HG03575 (cell line): ENCODE measurements around the gene SMIM38.

Experiments used
- ATAC-seq: cut with Tn5 transposase; IDR thresholded peaks from one replicate; pipeline ENCODE4 v1.9.1; 2021; ENCODE audit not compliant: unreplicated experiment, insufficient number of reproducible peaks, low FRiP score; ENCODE audit errors: extremely low read depth

The SMIM38 gene

DNA sequence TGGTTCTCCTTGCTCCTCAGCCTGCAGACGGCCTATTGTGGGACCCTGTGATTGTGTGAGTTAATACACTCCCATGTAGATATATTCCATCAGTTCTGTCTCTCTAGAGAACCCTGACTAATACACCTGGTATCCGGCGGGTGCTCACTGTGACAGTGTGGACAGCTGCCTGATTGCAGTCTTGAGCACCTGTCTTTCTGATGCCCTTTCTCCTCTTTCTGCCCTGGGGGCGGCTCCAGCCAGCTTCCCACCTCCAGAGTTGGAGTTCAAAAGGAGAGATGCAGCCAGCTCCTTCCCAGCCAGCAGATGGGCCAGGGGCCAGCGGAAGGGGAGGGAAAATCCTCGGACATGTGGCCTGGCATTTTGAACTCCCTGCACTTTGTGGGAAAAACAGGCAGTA lies 15.0 kb downstream of the SMIM38 start:
- ATAC-seq = no peak

- ATAC-seq = no peak
Measured at GRCh38 chr11:69171476-69172240, 15.9 kb downstream of the SMIM38 start.

- ATAC-seq = no peak
Measured at GRCh38 chr11:69172674-69173073, 16.9 kb downstream of the SMIM38 start.

DNA sequence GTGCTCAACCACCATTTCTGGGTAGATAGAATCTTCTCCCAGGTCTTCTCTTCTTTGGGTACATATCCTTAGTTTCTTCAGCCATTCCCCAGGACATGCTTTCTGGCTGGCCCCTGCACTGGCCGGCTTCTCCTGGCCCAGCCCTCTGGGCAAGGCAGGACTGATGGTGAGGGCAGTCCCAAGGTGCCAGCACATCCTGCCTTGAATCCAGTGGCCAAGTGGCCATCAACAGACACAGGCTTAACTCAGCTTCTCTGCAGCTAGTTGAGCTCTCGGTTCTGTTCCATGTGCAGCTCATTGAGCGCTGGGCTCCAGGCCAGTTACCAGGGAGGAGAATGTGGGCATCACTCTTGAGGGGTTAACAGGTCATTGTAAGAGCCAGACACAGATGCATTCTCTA lies 17.6 kb downstream of the SMIM38 start:
- no peak for ATAC-seq

DNA sequence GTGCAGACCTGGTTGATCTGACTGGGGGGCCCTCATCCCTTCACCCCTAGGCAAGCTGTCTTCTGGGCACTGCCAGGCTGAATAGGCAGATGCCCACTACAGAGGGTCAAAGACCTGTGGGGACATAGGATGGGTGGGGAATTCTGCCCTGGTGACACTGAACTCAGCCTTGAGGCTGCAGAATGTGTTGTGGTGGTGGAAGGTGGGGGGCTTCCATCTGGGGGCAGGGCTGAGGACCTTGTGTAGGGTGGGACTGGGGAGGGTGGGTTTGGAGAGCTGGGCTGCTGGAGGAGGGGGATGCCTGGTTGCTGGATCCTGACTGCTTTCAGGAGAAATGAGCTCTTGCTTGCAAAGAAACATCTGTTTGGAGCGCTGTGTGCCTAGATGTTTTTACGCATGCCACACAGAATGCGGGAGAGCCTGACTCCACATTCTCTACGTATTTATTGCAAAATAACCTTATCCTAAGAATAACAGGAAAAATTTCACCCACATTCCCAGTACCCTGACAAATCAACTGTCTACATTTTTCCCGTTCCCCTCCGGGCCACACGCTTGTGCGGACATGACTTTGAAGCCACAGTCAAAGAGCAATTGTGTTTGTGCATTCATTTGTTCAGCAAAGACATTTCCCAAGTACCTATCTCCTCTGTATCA lies 18.3 kb downstream of the SMIM38 start:
- no peak for ATAC-seq

DNA sequence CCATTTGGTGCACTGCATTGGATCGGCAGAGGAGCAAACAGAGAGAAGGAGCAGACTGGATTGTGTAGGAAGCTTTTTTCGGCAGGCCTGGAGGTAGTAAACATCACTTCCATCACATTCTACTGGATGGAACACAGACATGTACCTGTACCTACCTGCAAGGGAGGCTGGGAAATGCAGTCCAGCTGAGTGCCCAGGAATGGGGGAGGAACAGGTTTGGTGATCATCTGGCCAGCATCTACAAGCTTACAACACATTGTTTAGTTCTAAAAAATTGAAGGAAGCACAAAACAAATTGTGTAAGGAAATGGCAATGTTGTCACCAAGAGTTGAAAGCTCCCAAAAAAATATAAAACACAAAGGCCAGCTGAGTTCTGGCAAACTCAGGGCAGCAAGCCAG lies 19.1 kb downstream of the SMIM38 start:
- ATAC-seq = no peak

GRCh38 chr11:69178819-69179482 lies 23.2 kb downstream of the SMIM38 start:
- no peak for ATAC-seq

DNA sequence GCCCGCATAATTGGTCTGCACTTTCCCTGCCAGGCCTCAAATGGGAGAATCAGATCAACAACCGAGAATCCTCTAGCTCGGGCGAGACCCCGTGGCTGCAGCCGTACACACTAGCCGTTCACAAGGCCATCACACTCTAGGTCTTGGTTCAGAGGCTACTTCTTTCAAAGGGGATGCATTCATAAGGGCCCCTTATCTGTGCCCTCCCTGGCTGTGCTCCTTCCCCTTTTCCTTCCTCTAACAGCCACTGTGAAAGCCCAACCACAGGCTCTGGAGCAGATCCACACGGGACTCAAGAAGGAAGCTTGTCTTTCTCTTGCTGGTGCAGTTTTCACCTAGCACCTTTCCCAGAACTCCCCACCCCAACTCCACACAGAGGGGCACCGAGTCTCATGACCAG lies 24.5 kb downstream of the SMIM38 start:
- no peak for ATAC-seq

DNA sequence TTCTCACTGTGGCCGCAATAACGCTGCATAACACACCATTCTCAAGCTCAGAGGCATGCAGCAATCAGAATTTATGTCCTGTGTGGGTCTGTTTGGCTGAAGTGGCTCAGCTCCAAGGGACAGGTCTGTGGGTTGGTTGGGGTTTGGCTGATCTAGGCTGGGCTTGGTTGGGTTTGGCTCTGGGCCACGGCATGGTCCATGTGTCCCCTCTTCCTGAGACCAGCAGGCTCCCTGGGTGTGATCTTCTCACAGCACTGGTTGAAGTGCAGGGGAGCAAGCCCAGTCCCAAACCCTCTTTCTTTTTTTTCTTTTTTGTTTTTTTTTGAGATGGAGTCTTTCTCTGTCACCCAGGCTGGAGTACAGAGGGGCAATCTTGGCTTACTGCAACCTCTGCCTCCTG lies 25.0 kb downstream of the SMIM38 start:
- no peak for ATAC-seq

DNA sequence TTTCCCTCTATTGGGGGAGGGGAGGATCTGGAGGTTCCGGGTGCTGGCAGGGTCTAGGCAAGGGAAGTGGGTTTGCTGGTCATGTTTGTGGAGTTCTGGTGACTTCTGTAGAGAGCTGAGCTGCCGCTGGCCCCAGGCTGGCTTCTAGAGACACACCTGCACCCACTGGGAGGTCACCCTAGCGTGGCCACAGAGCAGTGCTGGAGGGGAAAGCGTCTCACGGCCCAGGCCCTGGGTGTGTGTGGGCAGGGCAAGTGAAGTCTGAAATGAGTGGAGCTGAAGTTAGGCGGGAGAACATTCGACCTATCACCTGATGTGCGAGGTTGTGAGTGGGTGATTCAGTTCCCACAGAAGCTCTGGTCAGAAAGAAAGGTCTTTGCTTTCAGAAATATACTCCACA lies 27.9 kb downstream of the SMIM38 start:
- no peak for ATAC-seq

GRCh38 chr11:69186316-69187260 lies 30.9 kb downstream of the SMIM38 start:
- ATAC-seq = no peak

DNA sequence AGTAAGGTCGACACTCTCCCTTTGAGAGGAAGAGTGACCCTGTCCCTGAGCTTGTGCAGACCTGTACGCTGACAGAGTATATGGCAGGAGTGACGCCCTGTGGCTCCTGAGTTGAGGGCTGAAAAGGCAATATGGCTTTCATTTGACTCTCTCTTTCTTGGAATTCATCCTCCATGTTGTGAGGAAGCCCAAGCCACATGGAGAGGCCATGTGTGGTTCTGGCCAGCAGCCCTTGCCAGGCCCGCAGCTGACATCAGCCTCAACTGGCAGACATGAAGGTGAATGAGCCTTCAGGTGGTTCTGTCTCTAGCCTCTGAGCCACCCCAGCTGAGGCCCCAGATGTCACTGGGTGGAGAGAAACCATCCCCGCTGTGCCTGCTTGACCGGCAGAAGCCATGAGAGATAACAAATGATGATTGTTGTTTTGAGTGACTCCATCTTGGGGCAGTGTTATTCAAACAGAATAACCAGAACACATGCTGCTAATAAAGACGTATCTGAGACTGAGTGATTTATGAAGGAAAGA lies 31.9 kb downstream of the SMIM38 start:
- no peak for ATAC-seq

DNA sequence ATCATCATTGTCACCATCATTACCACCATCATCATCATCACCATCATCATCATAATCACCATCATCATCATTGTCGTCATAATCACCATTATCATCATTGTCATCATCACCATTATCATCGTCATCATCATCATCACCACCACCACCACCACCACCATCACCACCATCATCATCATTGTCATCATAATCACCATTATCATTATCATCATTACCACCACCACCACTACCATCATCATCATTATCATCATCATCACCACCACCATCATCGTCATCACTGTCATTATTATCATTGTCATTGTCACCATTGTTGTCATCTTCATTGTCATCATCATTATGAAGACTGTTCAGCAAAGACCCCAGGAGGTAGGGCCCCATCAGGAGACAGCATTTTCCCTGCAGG lies 33.3 kb downstream of the SMIM38 start:
- ATAC-seq = no peak

- ATAC-seq = no peak
Measured at GRCh38 chr11:69190796-69191536, 35.2 kb downstream of the SMIM38 start.

DNA sequence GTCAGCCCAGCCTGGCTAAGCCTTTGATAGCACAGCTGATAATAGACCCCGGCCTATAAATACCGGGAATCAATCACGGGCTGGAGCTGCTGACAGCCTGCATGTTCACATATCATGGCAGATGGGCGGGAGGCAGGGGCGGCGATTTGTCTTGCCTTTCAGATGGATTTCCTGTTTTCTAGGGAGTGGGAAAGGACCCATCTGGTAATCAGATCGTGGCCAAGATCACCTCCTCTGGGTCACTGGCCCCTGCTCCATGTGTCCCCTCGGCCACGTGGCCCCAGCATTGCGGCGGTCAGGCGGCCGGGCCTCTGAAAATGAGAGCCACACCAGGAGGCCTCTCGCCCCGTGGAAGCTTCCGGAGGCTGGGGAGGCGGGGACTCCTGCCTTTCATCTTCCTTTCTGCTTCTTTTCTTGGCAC lies 36.6 kb downstream of the SMIM38 start:
- no peak for ATAC-seq

DNA sequence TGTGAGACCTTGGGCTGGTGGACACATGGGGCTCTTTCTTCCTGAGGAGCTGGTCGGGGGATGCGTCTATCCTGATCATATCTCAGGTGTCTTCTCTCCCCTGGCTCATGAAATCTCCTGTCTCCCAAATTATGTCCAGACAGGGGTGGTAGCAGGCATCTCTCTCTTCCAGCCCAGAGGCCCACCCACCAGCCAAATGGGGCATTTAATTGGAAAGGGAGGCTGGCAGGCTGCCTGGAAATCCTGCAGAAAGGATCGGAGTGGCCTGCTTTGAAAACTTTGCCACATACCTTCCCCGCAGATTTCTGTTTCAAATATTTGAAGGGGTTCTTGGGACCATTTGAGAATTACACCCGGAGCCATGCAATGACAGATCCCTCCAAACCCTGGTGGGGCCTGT lies 37.4 kb downstream of the SMIM38 start:
- ATAC-seq = no peak

GRCh38 chr11:69193629-69194028 lies 37.9 kb downstream of the SMIM38 start:
- no peak for ATAC-seq

GRCh38 chr11:69194396-69194795 lies 38.7 kb downstream of the SMIM38 start:
- ATAC-seq = no peak
